GM12878 (cell line): ENCODE data around the gene RAB36.

ENCODE experiments used
- CTCF ChIP-seq, 3 experiments: IDR thresholded peaks in 2 of 3; conservative IDR thresholded peaks in 1 of 3; 2 replicates each; pipeline ENCODE4 v1.5.1; 2011; ENCODE audit warnings: low read depth in 3 of 3, low read length in 3 of 3, mild to moderate bottlenecking in 3 of 3, control low read depth in 2 of 3, moderate library complexity in 2 of 3, inconsistent platforms in 1 of 3, mixed read lengths in 1 of 3; ENCODE audit not compliant: control insufficient read depth in 2 of 3, insufficient read depth in 1 of 3; ENCODE audit errors: extremely low read depth in 1 of 3
- EZH2 ChIP-seq: IDR thresholded peaks from 2 replicates; pipeline ENCODE4 v1.6.1; 2012; ENCODE audit warnings: low read depth, mild to moderate bottlenecking, control low read depth, inconsistent platforms, low read length, borderline replicate concordance; ENCODE audit not compliant: control insufficient read depth
- MAX ChIP-seq: IDR thresholded peaks from 2 replicates; pipeline ENCODE4 v1.6.1; 2012; ENCODE audit warnings: low read depth, low read length, improper control_type of control experiment
- NBN ChIP-seq: fragments of 450-650 bp; IDR thresholded peaks from 2 replicates; pipeline ENCODE4 v1.6.1; 2016
- REST ChIP-seq: IDR thresholded peaks from 2 replicates; pipeline ENCODE4 v1.6.1; 2012; ENCODE audit warnings: mild to moderate bottlenecking, low read depth, low read length
- USF1 ChIP-seq: IDR thresholded peaks from 2 replicates; pipeline ENCODE4 v1.6.1; 2011; ENCODE audit warnings: borderline replicate concordance, low read depth, mild to moderate bottlenecking, moderate library complexity, mixed read lengths, low read length; ENCODE audit not compliant: insufficient read depth; ENCODE audit errors: extremely low read length
- ZBTB4 ChIP-seq: fragments of 450-650 bp; formaldehyde crosslinking; IDR thresholded peaks from 2 replicates; pipeline ENCODE4 v1.4.0; 2022; ENCODE audit warnings: mild to moderate bottlenecking, moderate library complexity
- ZNF24 ChIP-seq: fragments of 450-650 bp; IDR thresholded peaks from 2 replicates; pipeline ENCODE4 v1.6.1; 2017; ENCODE audit warnings: antibody characterized with exemption, mild to moderate bottlenecking
- ZNF274 ChIP-seq: IDR thresholded peaks from one replicate; pipeline ENCODE4 v1.8.0; 2011; ENCODE audit not compliant: insufficient read length, insufficient read depth

GRCh38 chr22:23144432-23144831 lies 845 bp upstream of the RAB36 start:
- no peak for TF ChIP-seq USF1
- no peak for TF ChIP-seq REST
- no peak for TF ChIP-seq CTCF (IDR thresholded peaks at IDR 0.05 in 2 of 3, conservative IDR thresholded peaks at IDR 0.05 in 1 of 3; ENCODE audit: control insufficient read depth in 2 of 3, extremely low read depth in 1 of 3, insufficient read depth in 1 of 3, low read depth in 3 of 3, low read length in 3 of 3)
- no peak for TF ChIP-seq ZNF24
- TF ChIP-seq MAX = no peak
- TF ChIP-seq ZBTB4 = no peak
- no peak for TF ChIP-seq NBN
- no peak for TF ChIP-seq EZH2
- TF ChIP-seq ZNF274 = no peak
